ENCODE results near the gene GRM7. TPM values are rescaled to one million over a fixed set of nuclear protein-coding genes. Genes with fewer than 3 reads are reported as not detected.

The GRM7 gene
- total RNA-seq, 1 donor from 2014 or later: 0.80 TPM

DNA sequence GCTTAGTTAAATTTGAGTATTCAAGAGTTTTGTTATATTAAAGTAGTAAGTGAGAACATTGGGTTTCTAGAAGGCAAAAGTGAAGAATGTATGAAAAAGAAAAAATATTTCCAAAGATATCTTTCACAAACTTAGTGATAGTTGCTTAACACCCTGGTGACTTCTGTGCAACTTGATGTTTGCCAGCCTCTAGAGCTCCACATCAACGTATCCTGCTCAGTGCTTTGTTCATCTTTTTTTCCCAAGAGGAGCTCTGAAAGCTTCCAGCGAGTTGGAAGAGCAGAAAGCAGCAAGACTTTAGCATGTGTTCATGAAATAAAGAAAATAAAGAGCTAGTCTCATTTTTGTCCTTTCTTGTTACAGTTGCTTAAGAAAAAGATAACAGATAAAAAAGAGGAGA lies 225.5 kb downstream of the GRM7 start:
- no peaks in the 10 kb centered on the region for H4K20me1 ChIP-seq (ENCODE audit: low read depth)
- H3K4me2 ChIP-seq: no peak overlapping the region
- TF ChIP-seq EZH2phosphoT487 (IDR thresholded peaks at IDR 0.05) (no peak), EZH2 (IDR thresholded peaks at IDR 0.05) (no peak)
- TF ChIP-seq, protein P1, sequence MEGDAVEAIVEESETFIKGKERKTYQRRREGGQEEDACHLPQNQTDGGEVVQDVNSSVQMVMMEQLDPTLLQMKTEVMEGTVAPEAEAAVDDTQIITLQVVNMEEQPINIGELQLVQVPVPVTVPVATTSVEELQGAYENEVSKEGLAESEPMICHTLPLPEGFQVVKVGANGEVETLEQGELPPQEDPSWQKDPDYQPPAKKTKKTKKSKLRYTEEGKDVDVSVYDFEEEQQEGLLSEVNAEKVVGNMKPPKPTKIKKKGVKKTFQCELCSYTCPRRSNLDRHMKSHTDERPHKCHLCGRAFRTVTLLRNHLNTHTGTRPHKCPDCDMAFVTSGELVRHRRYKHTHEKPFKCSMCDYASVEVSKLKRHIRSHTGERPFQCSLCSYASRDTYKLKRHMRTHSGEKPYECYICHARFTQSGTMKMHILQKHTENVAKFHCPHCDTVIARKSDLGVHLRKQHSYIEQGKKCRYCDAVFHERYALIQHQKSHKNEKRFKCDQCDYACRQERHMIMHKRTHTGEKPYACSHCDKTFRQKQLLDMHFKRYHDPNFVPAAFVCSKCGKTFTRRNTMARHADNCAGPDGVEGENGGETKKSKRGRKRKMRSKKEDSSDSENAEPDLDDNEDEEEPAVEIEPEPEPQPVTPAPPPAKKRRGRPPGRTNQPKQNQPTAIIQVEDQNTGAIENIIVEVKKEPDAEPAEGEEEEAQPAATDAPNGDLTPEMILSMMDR (IDR thresholded peaks at IDR 0.05): no peak
- Mint-ChIP-seq H3K27me3 (ENCODE audit: insufficient read depth, low read depth) (peaks cover 1% of the 10 kb centered on the region), H3K36me3 (no peaks in the 10 kb centered on the region), H3K27ac (no peak overlapping the region), H3K4me3 (no peak overlapping the region), H3K9me3 (no peaks in the 10 kb centered on the region), H3K4me1 (no peaks in the 10 kb centered on the region)
- no peak for DNase-seq (ENCODE audit: low spot score)
- no peak overlapping the region for H3K4me3 ChIP-seq
- no peaks in the 10 kb centered on the region for H3K27me3 ChIP-seq
- H3K36me3 ChIP-seq: no peaks in the 10 kb centered on the region
- no peaks in the 10 kb centered on the region for H3K79me2 ChIP-seq (ENCODE audit: low read depth)
- no peaks in the 10 kb centered on the region for H3F3A ChIP-seq (ENCODE audit: low read depth)
- no peaks in the 10 kb centered on the region for H3K4me1 ChIP-seq
- no peaks in the 10 kb centered on the region for H3K9me3 ChIP-seq (ENCODE audit: low read depth)
- no peak overlapping the region for H3K27ac ChIP-seq
- H3K9ac ChIP-seq: no peak overlapping the region
- no peak overlapping the region for H2AFZ ChIP-seq (replicated peaks)

DNA sequence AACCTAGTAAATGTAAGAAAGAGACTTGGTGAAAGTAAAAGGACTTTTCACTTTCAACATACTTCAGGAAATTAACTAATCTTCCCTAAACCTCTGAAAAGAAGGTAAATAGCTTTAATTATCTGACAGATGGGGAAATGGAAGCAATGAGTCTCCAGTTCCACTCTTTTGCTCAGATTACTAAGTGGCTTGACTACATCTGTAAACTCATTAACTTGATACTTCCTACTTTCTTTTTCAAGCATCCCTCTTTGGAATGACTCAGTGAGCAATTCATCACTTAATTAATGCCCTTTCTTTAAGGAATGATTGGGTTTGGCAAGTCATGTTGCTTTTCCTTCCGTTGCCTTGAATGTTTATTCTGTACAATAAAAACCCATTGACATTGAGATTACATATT lies 234.2 kb downstream of the GRM7 start:
- H3F3A ChIP-seq (ENCODE audit: low read depth): peaks cover 13% of the 10 kb centered on the region
- H3K4me2 ChIP-seq: no peak overlapping the region
- H3K9me3 ChIP-seq (ENCODE audit: low read depth): no peaks in the 10 kb centered on the region
- no peak overlapping the region for H2AFZ ChIP-seq (replicated peaks)
- H3K36me3 ChIP-seq: no peaks in the 10 kb centered on the region
- peaks cover 3% of the 10 kb centered on the region for H3K9me3 Mint-ChIP-seq
- no peaks in the 10 kb centered on the region for H3K4me1 ChIP-seq
- peaks cover 5% of the 10 kb centered on the region for H3K27me3 Mint-ChIP-seq (ENCODE audit: insufficient read depth, low read depth)
- H3K4me1 Mint-ChIP-seq: no peaks in the 10 kb centered on the region
- H3K4me3 Mint-ChIP-seq: no peak overlapping the region
- no peaks in the 10 kb centered on the region for H4K20me1 ChIP-seq (ENCODE audit: low read depth)
- no peak overlapping the region for H3K9ac ChIP-seq
- H3K36me3 Mint-ChIP-seq: no peaks in the 10 kb centered on the region
- H3K27ac ChIP-seq: no peak overlapping the region
- no peaks in the 10 kb centered on the region for H3K79me2 ChIP-seq (ENCODE audit: low read depth)
- no peaks in the 10 kb centered on the region for H3K27me3 ChIP-seq
- DNase-seq (ENCODE audit: low spot score): no peak
- H3K4me3 ChIP-seq: no peak overlapping the region
- H3K27ac Mint-ChIP-seq: no peak overlapping the region
- no peak for TF ChIP-seq EZH2 (IDR thresholded peaks at IDR 0.05)
- TF ChIP-seq, protein P1 (IDR thresholded peaks at IDR 0.05): no peak
- no peak for TF ChIP-seq EZH2phosphoT487 (IDR thresholded peaks at IDR 0.05)

DNA sequence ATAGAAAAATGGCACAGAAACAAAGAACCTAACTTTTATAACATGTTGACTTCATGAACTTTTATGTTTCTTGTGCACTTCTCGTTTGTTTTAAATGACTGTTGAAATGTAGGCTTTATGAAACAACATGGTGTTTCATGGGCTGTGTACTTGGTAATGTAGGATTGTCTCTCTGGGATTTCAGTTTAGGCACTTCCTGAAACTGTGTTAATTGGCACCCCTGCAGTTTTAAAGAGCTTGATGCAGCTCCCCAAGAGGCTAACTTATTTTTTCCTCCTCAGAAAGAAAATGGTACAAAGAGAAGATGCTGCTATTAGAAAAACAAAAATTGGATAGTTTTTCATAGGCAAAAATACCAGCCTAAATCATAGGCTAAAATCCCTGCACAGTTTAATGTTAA lies 239.2 kb downstream of the GRM7 start:
- Histone ChIP-seq H3K9me3 (ENCODE audit: low read depth) (peaks cover 5% of the 10 kb centered on the region), H3K36me3 (no peaks in the 10 kb centered on the region), H3K4me1 (no peaks in the 10 kb centered on the region), H3K79me2 (ENCODE audit: low read depth) (no peaks in the 10 kb centered on the region), H3K4me2 (no peak overlapping the region), H4K20me1 (ENCODE audit: low read depth) (no peaks in the 10 kb centered on the region), H3K4me3 (no peak overlapping the region), H3K27me3 (no peaks in the 10 kb centered on the region), H3F3A (ENCODE audit: low read depth) (peaks cover 16% of the 10 kb centered on the region), H3K27ac (no peak overlapping the region), H3K9ac (no peak overlapping the region), H2AFZ (replicated peaks) (no peak overlapping the region)
- Mint-ChIP-seq H3K27me3 (ENCODE audit: insufficient read depth, low read depth) (no peaks in the 10 kb centered on the region), H3K9me3 (peaks cover 7% of the 10 kb centered on the region), H3K4me3 (no peak overlapping the region), H3K27ac (no peak overlapping the region), H3K4me1 (no peaks in the 10 kb centered on the region), H3K36me3 (no peaks in the 10 kb centered on the region)
- DNase-seq (ENCODE audit: low spot score): no peak
- no peak for TF ChIP-seq EZH2 (IDR thresholded peaks at IDR 0.05)
- no peak for TF ChIP-seq EZH2phosphoT487 (IDR thresholded peaks at IDR 0.05)
- TF ChIP-seq, protein P1 (IDR thresholded peaks at IDR 0.05): no peak

Measured in neural progenitor cell (in vitro differentiated cells).